Upper lobe of left lung (tissue), 6 donors: ENCODE results near the gene TMEM25. TPM values are rescaled to one million over a fixed set of nuclear protein-coding genes. Genes with fewer than 3 reads are reported as not detected.
A peak's percentile ranks its signal among the peaks of the same experiment; 100 is the strongest.

Experiments used
- ATAC-seq, 2 donors: fragments of 200-7000 bp; cut with Tn5 transposase; one replicate each; pipeline ENCODE4 v1.9.1; 2022; ENCODE audit warnings: mild to moderate bottlenecking in 2 of 2, moderate library complexity in 2 of 2; ENCODE audit not compliant: low FRiP score in 2 of 2
- DNase-seq, 2 donors: peaks; one replicate each; pipeline ENCODE4 v3.0.0-alpha.2; 2019 to 2020
- H3K27ac ChIP-seq, 4 donors: fragments of 200-600 bp; sonication (generic); one replicate each; pipeline ENCODE4 v1.5.1; 2016 to 2019
- H3K27me3 ChIP-seq, 4 donors: fragments of 200-600 bp; sonication (generic); one replicate each; pipeline ENCODE4 v1.5.1; 2017 to 2019
- H3K36me3 ChIP-seq, 4 donors: fragments of 200-600 bp; sonication (generic); one replicate each; pipeline ENCODE4 v1.5.1; 2016 to 2019
- H3K4me1 ChIP-seq, 4 donors: fragments of 200-600 bp; sonication (generic); one replicate each; pipeline ENCODE4 v1.5.1; 2018 to 2019
- H3K4me3 ChIP-seq, 4 donors: fragments of 200-600 bp; sonication (generic); one replicate each; pipeline ENCODE4 v1.5.1; 2017 to 2019; ENCODE audit warnings: mild to moderate bottlenecking in 2 of 4, moderate library complexity in 1 of 4
- H3K9me3 ChIP-seq, 4 donors: fragments of 200-600 bp; sonication (generic); one replicate each; pipeline ENCODE4 v1.5.1; 2018 to 2019
- EP300 ChIP-seq, 4 donors: sonication (generic); formaldehyde crosslinking; IDR thresholded peaks; one replicate each; pipeline ENCODE4 v1.5.1; 2017; ENCODE audit warnings: antibody characterized with exemption in 4 of 4, control low read depth in 2 of 4
- POLR2A ChIP-seq, 4 donors: fragments of 450-650 bp; IDR thresholded peaks; one replicate each; pipeline ENCODE4 v1.5.1; 2016 to 2017; ENCODE audit warnings: antibody characterized with exemption in 4 of 4, mild to moderate bottlenecking in 2 of 4
- POLR2AphosphoS5 ChIP-seq, 2 donors: sonication (generic); formaldehyde crosslinking; IDR thresholded peaks; one replicate each; pipeline ENCODE4 v1.5.1; 2017; ENCODE audit warnings: antibody characterized with exemption in 2 of 2
- WGBS, 2 donors: methylation state at CpG; one replicate each; pipeline ENCODE4 v1.1.5; 2017 to 2018; 5-methylcytosine and 5-hydroxymethylcytosine counted together
- total RNA-seq, 6 donors: library from RNA; depleted of rRNA in 4 of 6; stranded (reverse); fragments of >200 nt in 4 of 6; gene quantifications; one replicate each; pipeline versions ENCODE4 v1.1.0 to v1.2.1, GENCODE V29; 2016 to 2021
- TF ChIP-seq, protein P1 (sequence below), 6 experiments: fragments of 450-650 bp in 4 of 6; fragments of 200-600 bp in 2 of 6; sonication (generic) in 2 of 6; IDR thresholded peaks; one replicate each; pipeline ENCODE4 v1.5.1; 2016 to 2019; ENCODE audit warnings: antibody characterized with exemption in 6 of 6
- donor health status: DM: no; HTN: no; CAD: no; lungs with moderate emphysema.
- donor health status: DM: no; HTN: yes; CAD: no; lungs with severe emphysema.

The TMEM25 gene
- total RNA-seq, 6 donors from 2014 or later = 20.0 to 58.7 (median 28.0) TPM

DNA sequence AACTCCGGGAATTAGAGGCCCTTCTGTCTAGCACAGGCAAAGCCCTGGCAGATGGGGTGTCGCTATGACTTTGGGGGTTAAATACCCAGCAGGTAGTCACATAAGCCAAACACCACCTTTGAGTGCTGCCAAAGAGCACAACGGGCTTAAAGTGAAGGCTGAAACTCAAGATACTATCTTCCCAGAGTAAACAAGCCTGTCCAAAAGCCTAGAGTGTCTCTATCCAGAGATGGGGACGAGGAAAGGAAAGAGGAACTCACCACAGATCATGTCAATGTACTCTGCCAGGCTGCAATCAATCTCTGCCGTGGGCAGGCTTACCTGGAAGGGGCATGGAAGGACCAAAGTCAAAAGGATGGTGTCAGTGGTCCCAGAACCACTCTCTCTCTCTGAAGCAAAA lies 14.5 kb downstream of the TMEM25 start:
- no peaks in the 10 kb centered on the region for H3K27me3 ChIP-seq
- no peak overlapping the region for H3K27ac ChIP-seq
- peaks cover 0 to 46% (median 14%) of the 10 kb centered on the region in 4 donors for H3K36me3 ChIP-seq
- no peaks in the 10 kb centered on the region for H3K4me1 ChIP-seq
- TF ChIP-seq POLR2A (IDR thresholded peaks at IDR 0.05) = no peak
- TF ChIP-seq, protein P1, sequence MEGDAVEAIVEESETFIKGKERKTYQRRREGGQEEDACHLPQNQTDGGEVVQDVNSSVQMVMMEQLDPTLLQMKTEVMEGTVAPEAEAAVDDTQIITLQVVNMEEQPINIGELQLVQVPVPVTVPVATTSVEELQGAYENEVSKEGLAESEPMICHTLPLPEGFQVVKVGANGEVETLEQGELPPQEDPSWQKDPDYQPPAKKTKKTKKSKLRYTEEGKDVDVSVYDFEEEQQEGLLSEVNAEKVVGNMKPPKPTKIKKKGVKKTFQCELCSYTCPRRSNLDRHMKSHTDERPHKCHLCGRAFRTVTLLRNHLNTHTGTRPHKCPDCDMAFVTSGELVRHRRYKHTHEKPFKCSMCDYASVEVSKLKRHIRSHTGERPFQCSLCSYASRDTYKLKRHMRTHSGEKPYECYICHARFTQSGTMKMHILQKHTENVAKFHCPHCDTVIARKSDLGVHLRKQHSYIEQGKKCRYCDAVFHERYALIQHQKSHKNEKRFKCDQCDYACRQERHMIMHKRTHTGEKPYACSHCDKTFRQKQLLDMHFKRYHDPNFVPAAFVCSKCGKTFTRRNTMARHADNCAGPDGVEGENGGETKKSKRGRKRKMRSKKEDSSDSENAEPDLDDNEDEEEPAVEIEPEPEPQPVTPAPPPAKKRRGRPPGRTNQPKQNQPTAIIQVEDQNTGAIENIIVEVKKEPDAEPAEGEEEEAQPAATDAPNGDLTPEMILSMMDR (IDR thresholded peaks at IDR 0.05) = no peak
- no peak for TF ChIP-seq EP300 (IDR thresholded peaks at IDR 0.05)
- TF ChIP-seq POLR2AphosphoS5 (IDR thresholded peaks at IDR 0.05) = no peak
- no peaks in the 10 kb centered on the region for H3K9me3 ChIP-seq
- WGBS, 2 donors = 72 to 93% methylated on average over 5 of the region's 5 CpGs
- no peak overlapping the region for H3K4me3 ChIP-seq
- no peak for DNase-seq
- no peak for ATAC-seq

GRCh38 chr11:118547132-118547531 lies 16.1 kb downstream of the TMEM25 start:
- Histone ChIP-seq H3K4me1 (no peaks in the 10 kb centered on the region), H3K27ac (no peak overlapping the region), H3K36me3 (peaks cover 5 to 54% (median 23%) of the 10 kb centered on the region in 4 donors), H3K9me3 (no peaks in the 10 kb centered on the region), H3K27me3 (no peaks in the 10 kb centered on the region), H3K4me3 (no peak overlapping the region)
- no peak for TF ChIP-seq POLR2A (IDR thresholded peaks at IDR 0.05)
- ATAC-seq (no peak), DNase-seq (no peak)
- 93 to 94% methylated on average over 2 of the region's 2 CpGs for WGBS, 2 donors

DNA sequence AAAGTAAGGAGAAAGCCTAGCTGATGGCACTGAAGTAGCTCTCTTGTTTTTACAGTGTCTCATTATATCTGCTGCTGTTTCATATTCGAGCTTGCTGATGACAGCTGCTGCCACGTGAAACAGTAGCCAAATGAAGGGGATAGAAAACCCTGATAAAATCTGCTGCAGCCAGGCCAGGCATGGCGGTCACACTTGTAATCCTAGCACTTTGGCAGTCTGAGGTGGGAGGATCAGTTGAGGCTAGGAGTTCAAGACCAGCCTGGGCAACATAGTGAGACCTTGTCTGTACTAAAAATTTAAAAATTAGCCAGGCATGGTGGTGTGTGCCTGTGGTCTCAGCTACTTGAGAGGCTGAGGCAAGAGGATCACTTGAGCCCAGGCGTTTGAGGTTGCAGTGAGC lies 21.3 kb downstream of the TMEM25 start:
- TF ChIP-seq POLR2AphosphoS5 (IDR thresholded peaks at IDR 0.05) = no peak
- TF ChIP-seq EP300 (IDR thresholded peaks at IDR 0.05) = no peak
- TF ChIP-seq, protein P1 (IDR thresholded peaks at IDR 0.05) = no peak
- no peak for TF ChIP-seq POLR2A (IDR thresholded peaks at IDR 0.05)
- H3K27me3 ChIP-seq = no peaks in the 10 kb centered on the region
- H3K4me3 ChIP-seq = no peak overlapping the region
- DNase-seq = no peak
- no peak for ATAC-seq
- no peaks in the 10 kb centered on the region for H3K9me3 ChIP-seq
- peaks cover 19 to 77% (median 37%) of the 10 kb centered on the region in 4 donors for H3K36me3 ChIP-seq
- WGBS, 2 donors = 82 to 88% methylated on average over 4 of the region's 4 CpGs
- no peak overlapping the region for H3K27ac ChIP-seq
- no peaks in the 10 kb centered on the region for H3K4me1 ChIP-seq

DNA sequence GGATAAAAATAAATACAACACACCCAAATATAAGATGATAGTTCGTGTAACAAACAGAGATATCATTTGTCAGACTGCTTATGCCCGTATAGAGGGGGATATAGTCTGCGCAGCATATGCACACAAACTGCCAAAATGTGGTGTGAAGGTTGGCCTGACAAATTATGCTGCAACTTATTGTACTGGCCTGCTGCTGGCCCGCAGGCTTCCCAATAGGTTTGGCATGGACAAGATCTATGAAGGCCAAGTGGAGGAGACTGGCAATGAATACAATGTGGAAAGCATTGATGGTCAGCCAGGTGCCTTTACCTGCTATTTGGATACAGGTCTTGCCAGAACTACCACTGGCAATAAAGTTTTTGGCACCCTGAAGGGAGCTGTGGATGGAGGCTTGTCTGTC lies 29.8 kb downstream of the TMEM25 start:
- Histone ChIP-seq H3K4me3 (no peak overlapping the region), H3K36me3 (peaks cover 0 to 47% (median 9%) of the 10 kb centered on the region in 4 donors), H3K9me3 (no peaks in the 10 kb centered on the region), H3K4me1 (peaks cover 5 to 9% (median 8%) of the 10 kb centered on the region in 4 donors), H3K27me3 (no peaks in the 10 kb centered on the region), H3K27ac (no peak overlapping the region)
- 84 to 95% methylated on average over 3 to 4 of the region's 4 CpGs for WGBS, 2 donors
- DNase-seq (no peak), ATAC-seq (no peak)
- no peak for TF ChIP-seq POLR2A (IDR thresholded peaks at IDR 0.05)
- no peak for TF ChIP-seq EP300 (IDR thresholded peaks at IDR 0.05)
- TF ChIP-seq, protein P1 (IDR thresholded peaks at IDR 0.05) = no peak
- no peak for TF ChIP-seq POLR2AphosphoS5 (IDR thresholded peaks at IDR 0.05)

DNA sequence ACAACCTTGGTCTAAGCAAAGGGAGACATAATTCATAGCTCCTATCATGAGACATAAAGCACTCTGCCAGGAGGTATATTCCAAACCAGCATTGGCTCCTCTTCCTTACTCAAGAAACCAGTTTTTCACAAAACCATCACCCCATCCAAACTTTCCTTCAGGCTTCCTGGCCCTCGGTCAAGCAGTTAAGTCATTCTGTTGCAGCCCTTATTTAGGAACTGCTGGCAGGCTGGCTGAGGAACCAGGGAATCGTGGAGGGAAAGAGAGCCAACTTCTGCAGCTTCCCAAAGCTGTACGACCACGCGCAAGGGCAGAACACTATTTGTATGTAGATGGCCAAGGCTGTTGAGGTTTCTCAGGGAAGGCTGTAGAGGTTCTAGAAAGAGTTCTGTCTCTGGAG lies 34.1 kb downstream of the TMEM25 start:
- DNase-seq (no peak), ATAC-seq (peak in 1 of 2 donors; percentile 59)
- Histone ChIP-seq H3K4me1 (peaks cover 5 to 13% (median 10%) of the 10 kb centered on the region in 4 donors), H3K27me3 (no peaks in the 10 kb centered on the region), H3K36me3 (peaks cover 0 to 7% (median 0%) of the 10 kb centered on the region in 4 donors), H3K4me3 (peak overlapping the region in 3 of 4 donors; percentile 56 to 77 (median 65)), H3K9me3 (no peaks in the 10 kb centered on the region), H3K27ac (peak overlapping the region in 3 of 4 donors; percentile 57 to 81 (median 69))
- TF ChIP-seq POLR2A (IDR thresholded peaks at IDR 0.05) (no peak), POLR2AphosphoS5 (IDR thresholded peaks at IDR 0.05) (no peak), EP300 (IDR thresholded peaks at IDR 0.05) (no peak)
- TF ChIP-seq, protein P1 (IDR thresholded peaks at IDR 0.05) = no peak
- 50 to 84% methylated on average over 5 of the region's 5 CpGs for WGBS, 2 donors
